ENCODE data around the gene SPN.
"Not testable (repeated sequence)": the region's sequence is repeated elsewhere in the genome, so short reads cannot be mapped to it uniquely, and the experiment has no call there.

GRCh38 chr16:29628707-29629106 is 34.3 kb upstream of the SPN start:
- not testable (repeated sequence) for TF ChIP-seq EGR1 (IDR thresholded peaks at IDR 0.05; ENCODE audit: low read depth); CTCF (IDR thresholded peaks at IDR 0.05 in 2 of 3, conservative IDR thresholded peaks at IDR 0.05 in 1 of 3; ENCODE audit: borderline replicate concordance in 1 of 3, insufficient read depth in 1 of 3, low read depth in 2 of 3, low read length in 2 of 3); SRF (IDR thresholded peaks at IDR 0.05; ENCODE audit: low read depth)
